Glutamatergic neuron (in vitro differentiated cells): ENCODE results near the gene SLC12A8. TPM values are rescaled to one million over a fixed set of nuclear protein-coding genes. Genes with fewer than 3 reads are reported as not detected.
A peak's percentile ranks its signal among the peaks of the same experiment; 100 is the strongest.

Source experiments
- DNase-seq: peaks from one replicate; pipeline ENCODE4 v3.0.0; 2022
- H3K27ac Mint-ChIP-seq: one replicate; pipeline ENCODE4 v1.8.0; 2020; ENCODE audit warnings: mild to moderate bottlenecking, mixed read lengths, inconsistent platforms; ENCODE audit not compliant: unreplicated experiment
- H3K27me3 Mint-ChIP-seq: one replicate; pipeline ENCODE4 v1.8.0; 2020; ENCODE audit warnings: mild to moderate bottlenecking, moderate library complexity, mixed read lengths, inconsistent platforms; ENCODE audit not compliant: unreplicated experiment
- H3K36me3 Mint-ChIP-seq: one replicate; pipeline ENCODE4 v1.8.0; 2020; ENCODE audit warnings: mild to moderate bottlenecking, mixed read lengths, inconsistent platforms; ENCODE audit not compliant: unreplicated experiment
- H3K4me1 Mint-ChIP-seq: one replicate; pipeline ENCODE4 v1.8.0; 2020; ENCODE audit warnings: mild to moderate bottlenecking, low read depth, mixed read lengths, inconsistent platforms; ENCODE audit not compliant: unreplicated experiment
- H3K4me3 Mint-ChIP-seq: one replicate; pipeline ENCODE4 v1.8.0; 2020; ENCODE audit warnings: mild to moderate bottlenecking, mixed read lengths, inconsistent platforms; ENCODE audit not compliant: unreplicated experiment
- H3K9me3 Mint-ChIP-seq: one replicate; pipeline ENCODE4 v1.8.0; 2020; ENCODE audit warnings: mild to moderate bottlenecking, moderate library complexity, mixed read lengths, inconsistent platforms; ENCODE audit not compliant: unreplicated experiment
- CTCF ChIP-seq: fragments of 200-600 bp; sonication (generic); IDR thresholded peaks from one replicate; pipeline ENCODE4 v1.5.0; 2021; ENCODE audit not compliant: partially characterized antibody, unreplicated experiment
- total RNA-seq: library from RNA; stranded (reverse); fragmentation: NEBNext Ultra II Directional; extraction: Animal tissue kit (Norgen Biotek cat#: 25700); gene quantifications from one replicate; pipeline ENCODE4 v1.2.1, GENCODE V29; 2021; ENCODE audit not compliant: unreplicated experiment

The SLC12A8 gene
- total RNA-seq, 1 donor from 2014 or later = 2.4 TPM

- Mint-ChIP-seq H3K27me3 (peaks cover 4% of the 10 kb centered on the region), H3K9me3 (peaks cover 6% of the 10 kb centered on the region), H3K4me1 (peaks cover 41% of the 10 kb centered on the region), H3K4me3 (peak overlapping the region; percentile 78), H3K27ac (no peak overlapping the region), H3K36me3 (peaks cover 3% of the 10 kb centered on the region)
- TF ChIP-seq CTCF = no peak
- DNase-seq = peak; percentile 59
Observed at GRCh38 chr3:125042725-125043406, 169.7 kb downstream of the SLC12A8 start.

DNA sequence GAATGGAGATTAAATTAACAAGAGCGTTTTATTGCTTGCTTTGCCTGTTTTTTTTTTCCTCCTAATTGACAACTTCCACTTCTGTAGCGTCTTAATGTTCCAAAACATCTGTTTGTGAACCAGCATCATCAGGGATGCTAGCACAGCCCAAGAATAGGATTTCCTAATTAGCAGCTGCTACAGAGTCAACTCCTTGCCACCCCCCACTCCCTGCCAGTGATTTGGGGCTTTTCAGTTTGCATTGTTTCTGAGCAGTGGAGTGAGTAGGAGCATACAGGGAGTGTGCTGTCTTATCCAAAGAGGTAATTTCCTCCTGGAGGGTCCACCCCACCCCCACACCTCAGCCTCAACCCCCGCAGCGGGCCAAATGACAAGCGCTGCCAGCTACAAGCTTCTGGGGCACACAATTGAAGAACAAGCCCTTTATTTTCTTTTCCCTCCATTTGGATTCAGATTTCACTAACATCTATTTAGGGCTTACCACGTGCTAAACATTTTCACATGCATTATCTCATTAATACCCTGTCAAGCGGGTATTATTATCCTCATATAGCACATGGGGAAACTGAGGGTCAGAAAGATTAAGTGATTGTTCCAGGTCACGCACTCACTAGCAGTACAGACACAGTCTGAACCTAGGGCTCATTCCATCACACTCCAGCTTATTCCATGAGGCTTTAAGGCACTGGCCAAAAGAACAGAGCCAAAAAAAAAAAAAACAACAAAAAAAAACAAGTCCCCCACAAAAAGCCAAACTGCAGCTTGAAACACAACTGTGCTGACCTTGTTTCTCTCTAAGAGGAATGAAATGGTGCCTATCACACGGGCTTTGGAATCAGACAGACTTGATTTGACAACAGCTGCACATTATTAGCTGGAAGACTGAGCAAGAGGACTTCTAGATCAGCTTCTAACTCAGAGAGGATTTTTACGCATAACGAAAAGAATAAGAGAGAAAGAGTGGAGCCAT is 173.1 kb downstream of the SLC12A8 start:
- Mint-ChIP-seq H3K4me1 (peaks cover 36% of the 10 kb centered on the region), H3K27ac (peak overlapping the region; percentile 2), H3K4me3 (peak overlapping the region; percentile 14), H3K9me3 (peaks cover 6% of the 10 kb centered on the region), H3K27me3 (peaks cover 6% of the 10 kb centered on the region), H3K36me3 (peaks cover 10% of the 10 kb centered on the region)
- DNase-seq = no peak
- no peak for TF ChIP-seq CTCF

GRCh38 chr3:125037498-125038150 is 174.9 kb downstream of the SLC12A8 start:
- Mint-ChIP-seq H3K27me3 (peaks cover 2% of the 10 kb centered on the region), H3K4me3 (no peak overlapping the region), H3K27ac (no peak overlapping the region), H3K9me3 (peaks cover 4% of the 10 kb centered on the region), H3K36me3 (peaks cover 10% of the 10 kb centered on the region), H3K4me1 (peaks cover 26% of the 10 kb centered on the region)
- DNase-seq = no peak
- TF ChIP-seq CTCF = no peak

GRCh38 chr3:125035217-125035616 is 177.3 kb downstream of the SLC12A8 start:
- Mint-ChIP-seq H3K27me3 (peaks cover 2% of the 10 kb centered on the region), H3K4me3 (no peak overlapping the region), H3K36me3 (peaks cover 10% of the 10 kb centered on the region), H3K9me3 (peaks cover 2% of the 10 kb centered on the region), H3K4me1 (peaks cover 23% of the 10 kb centered on the region), H3K27ac (no peak overlapping the region)
- no peak for TF ChIP-seq CTCF
- no peak for DNase-seq
